Measurements from ENCODE around the gene ARHGAP5. TPM values are rescaled to one million over a fixed set of nuclear protein-coding genes. Genes with fewer than 3 reads are reported as not detected.

ARHGAP5 gene
- total and polyA plus RNA-seq, 9 of the 15 experiments (the other 6 are each of a cell fraction or from before 2014, with no cell fraction given): 3.1 to 21.8 (median 12.1) TPM

GRCh38 chr14:32076278-32077080 is 625 bp upstream of the ARHGAP5 start (continued):
- TF ChIP-seq THRA (IDR thresholded peaks at IDR 0.05) (no peak), ZNF655 (CRISPR knock-in tag; IDR thresholded peaks at IDR 0.05) (no peak), ZNF561 (CRISPR knock-in tag; conservative IDR thresholded peaks at IDR 0.05) (no peak), TGIF2 (CRISPR knock-in tag; IDR thresholded peaks at IDR 0.05) (no peak), CHD2 (IDR thresholded peaks at IDR 0.05; ENCODE audit: low read depth, low read length) (no peak), SREBF1 (IDR thresholded peaks at IDR 0.05; ENCODE audit: borderline replicate concordance, low read depth, low read length) (no peak), RAD21 (CRISPR knock-in tag; conservative IDR thresholded peaks at IDR 0.05 in 1 of 2, IDR thresholded peaks at IDR 0.05 in 1 of 2) (no peak), EP400 (IDR thresholded peaks at IDR 0.05) (peak; percentile 59; the same call in 1 of the 2 replicates), TRIM25 (IDR thresholded peaks at IDR 0.05; ENCODE audit: borderline replicate concordance) (no peak), HES1 (IDR thresholded peaks at IDR 0.05; ENCODE audit: low read depth) (no peak), MYNN (IDR thresholded peaks at IDR 0.05) (no peak), MYNN (CRISPR knock-in tag; IDR thresholded peaks at IDR 0.05) (no peak), ZNF644 (tag; IDR thresholded peaks at IDR 0.05; ENCODE audit: low read depth) (peak; percentile 79; the same call in 1 of the 2 replicates), HMGN3 (IDR thresholded peaks at IDR 0.05; ENCODE audit: borderline replicate concordance, extremely low read depth, insufficient read length, low read depth, low read length) (no peak), ZNF239 (CRISPR knock-in tag; IDR thresholded peaks at IDR 0.05) (no peak), PML (IDR thresholded peaks at IDR 0.05; ENCODE audit: low read length) (no peak), PHTF2 (CRISPR knock-in tag; IDR thresholded peaks at IDR 0.05) (no peak), SMAD1 (IDR thresholded peaks at IDR 0.05; ENCODE audit: low read depth, low read length, partially characterized antibody) (no peak), GATAD2A (IDR thresholded peaks at IDR 0.05) (peak; percentile 60), HEY1 (CRISPR knock-in tag; IDR thresholded peaks at IDR 0.05; ENCODE audit: borderline replicate concordance) (no peak), FIP1L1 (IDR thresholded peaks at IDR 0.05; ENCODE audit: low read depth, low read length, poor library complexity, severe bottlenecking) (no peak), MXD1 (CRISPR knock-in tag; IDR thresholded peaks at IDR 0.05; ENCODE audit: borderline replicate concordance, poor library complexity, severe bottlenecking) (no peak), U2AF2 (optimal IDR thresholded peaks at IDR 0.05; ENCODE audit: low read depth, low read length) (no peak)

Measured in K562 (cell line).